ENCODE measurements around the gene MTFP1. TPM values are rescaled to one million over a fixed set of nuclear protein-coding genes. Genes with fewer than 3 reads are reported as not detected.

MTFP1 gene
- total RNA-seq, 4 donors from 2014 or later = 5.2 to 13.3 (median 8.7) TPM

DNA sequence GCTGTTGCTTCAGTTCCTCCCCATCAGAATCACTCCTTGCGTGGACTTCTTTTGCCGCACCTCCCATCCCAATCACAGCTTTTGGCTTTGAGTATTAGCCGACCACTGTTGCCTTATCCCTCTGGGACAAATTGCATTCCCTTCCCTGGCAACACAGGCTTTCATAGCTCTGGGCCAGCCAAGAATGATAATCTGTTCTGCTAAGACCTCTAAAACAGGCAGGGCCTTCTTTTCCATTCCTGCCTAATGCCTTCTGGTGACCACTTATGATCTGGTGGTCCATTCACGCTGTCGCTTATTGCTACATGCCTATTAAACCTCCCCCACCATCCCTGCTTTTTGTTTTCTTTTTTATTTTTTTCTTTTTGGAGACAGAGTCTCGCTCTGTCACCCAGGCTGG lies 19.2 kb upstream of the MTFP1 start:
- H3K4me3 ChIP-seq (ENCODE audit: low read depth, poor library complexity, severe bottlenecking) = no peak overlapping the region
- intact Hi-C loops (cut with DNase I; ENCODE audit: low total_unique reads) = no loop called here
- TF ChIP-seq CTCF (IDR thresholded peaks at IDR 0.05) (no peak), POLR2A (IDR thresholded peaks at IDR 0.05) (no peak)
- no peak for DNase-seq (ENCODE audit: low spot score in 2 of 2)
- WGBS, 2 donors = 87 to 94% methylated on average over 6 of the region's 6 CpGs

DNA sequence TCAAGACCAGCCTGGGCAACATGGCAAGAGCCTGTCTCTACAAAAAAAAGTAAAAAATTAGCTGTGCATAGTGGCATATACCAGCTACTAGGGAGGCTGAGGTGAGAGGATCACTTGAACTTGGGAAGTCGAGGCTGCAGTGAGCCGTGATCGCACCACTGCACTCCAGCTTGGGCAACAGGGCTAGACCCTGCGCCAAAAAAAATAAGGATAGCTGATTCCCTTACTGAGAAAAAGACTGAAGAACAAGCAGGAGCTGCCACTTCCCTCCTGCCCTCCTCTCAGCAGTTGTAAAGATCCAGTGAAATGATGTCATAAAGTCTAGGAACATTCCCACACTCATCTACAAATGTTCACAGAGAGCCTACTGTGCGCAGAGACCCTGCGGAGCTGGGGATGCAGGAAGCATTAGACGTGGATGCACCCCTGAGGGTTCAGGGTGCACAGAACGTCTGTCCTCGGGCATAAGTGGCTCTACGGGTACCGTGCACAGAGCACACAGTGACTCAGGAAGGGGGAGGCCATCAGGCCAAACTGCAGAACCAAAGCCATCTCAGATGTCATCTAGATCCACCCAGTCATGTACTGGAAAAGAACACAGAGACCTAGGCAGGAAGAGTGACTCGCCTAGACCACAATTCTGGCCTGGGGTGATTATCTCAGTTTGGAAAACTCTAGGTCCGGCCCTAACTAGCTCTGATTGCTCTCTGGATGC lies 17.0 kb upstream of the MTFP1 start:
- DNase-seq (ENCODE audit: low spot score in 2 of 2) = no peak
- no peak overlapping the region for H3K4me3 ChIP-seq (ENCODE audit: low read depth, poor library complexity, severe bottlenecking)
- WGBS, 2 donors = 74 to 78% methylated on average over 13 of the region's 13 CpGs
- intact Hi-C loops (cut with DNase I; ENCODE audit: low total_unique reads) = no loop called here
- TF ChIP-seq CTCF (IDR thresholded peaks at IDR 0.05) = no peak
- no peak for TF ChIP-seq POLR2A (IDR thresholded peaks at IDR 0.05)

DNA sequence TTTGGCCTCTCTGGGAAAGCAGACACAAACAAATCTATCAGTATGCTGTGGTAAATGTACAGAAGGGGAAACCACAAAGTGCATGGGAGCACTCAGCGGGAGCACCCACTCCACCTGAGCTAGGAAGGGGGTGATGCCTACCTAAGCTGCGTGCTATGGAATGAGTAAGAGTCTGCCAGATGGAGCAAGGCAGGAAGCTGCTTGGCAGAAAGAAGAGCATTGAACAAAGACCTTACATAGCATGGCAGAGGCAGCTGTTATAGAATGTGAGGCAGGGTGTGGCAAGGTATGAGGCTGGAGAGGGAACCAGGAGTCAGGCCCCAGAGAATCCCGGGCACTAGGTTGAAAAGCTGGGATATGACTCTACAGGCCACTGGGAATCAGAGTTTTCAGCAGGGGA lies 13.8 kb upstream of the MTFP1 start:
- DNase-seq (ENCODE audit: low spot score in 2 of 2) = no peak
- intact Hi-C loops (cut with DNase I; ENCODE audit: low total_unique reads) = no loop called here
- 62 to 67% methylated on average over 3 of the region's 3 CpGs for WGBS, 2 donors

DNA sequence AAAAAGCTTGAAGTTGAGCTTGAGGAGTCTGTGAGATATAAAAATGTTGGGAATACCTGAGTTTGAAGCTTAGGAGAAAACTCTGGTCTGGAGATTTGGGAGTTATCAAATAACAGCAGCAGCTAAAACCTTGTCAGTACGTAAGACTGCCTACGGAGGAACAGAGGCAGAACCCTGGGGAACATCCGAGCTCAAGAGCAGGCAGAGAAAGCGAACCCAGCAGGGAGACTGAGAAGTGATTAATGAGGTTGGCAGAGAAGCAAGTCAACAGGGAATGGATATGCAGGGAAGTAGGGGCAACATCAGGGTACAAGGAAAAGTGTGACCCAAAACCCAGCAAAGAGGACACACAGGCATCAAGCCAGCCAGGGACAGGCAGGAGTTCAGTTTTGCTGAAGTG lies 12.6 kb upstream of the MTFP1 start:
- TF ChIP-seq CTCF (IDR thresholded peaks at IDR 0.05) (no peak), POLR2A (IDR thresholded peaks at IDR 0.05) (no peak)
- 84 to 88% methylated on average over 4 of the region's 4 CpGs for WGBS, 2 donors
- intact Hi-C loops (cut with DNase I; ENCODE audit: low total_unique reads) = no loop called here
- no peak overlapping the region for H3K4me3 ChIP-seq (ENCODE audit: low read depth, poor library complexity, severe bottlenecking)
- DNase-seq (ENCODE audit: low spot score in 2 of 2) = no peak

More for the DNA sequence above, 13.8 kb upstream of the MTFP1 start:
- TF ChIP-seq CTCF (IDR thresholded peaks at IDR 0.05) (no peak), POLR2A (IDR thresholded peaks at IDR 0.05) (no peak)
- no peak overlapping the region for H3K4me3 ChIP-seq (ENCODE audit: low read depth, poor library complexity, severe bottlenecking)

DNA sequence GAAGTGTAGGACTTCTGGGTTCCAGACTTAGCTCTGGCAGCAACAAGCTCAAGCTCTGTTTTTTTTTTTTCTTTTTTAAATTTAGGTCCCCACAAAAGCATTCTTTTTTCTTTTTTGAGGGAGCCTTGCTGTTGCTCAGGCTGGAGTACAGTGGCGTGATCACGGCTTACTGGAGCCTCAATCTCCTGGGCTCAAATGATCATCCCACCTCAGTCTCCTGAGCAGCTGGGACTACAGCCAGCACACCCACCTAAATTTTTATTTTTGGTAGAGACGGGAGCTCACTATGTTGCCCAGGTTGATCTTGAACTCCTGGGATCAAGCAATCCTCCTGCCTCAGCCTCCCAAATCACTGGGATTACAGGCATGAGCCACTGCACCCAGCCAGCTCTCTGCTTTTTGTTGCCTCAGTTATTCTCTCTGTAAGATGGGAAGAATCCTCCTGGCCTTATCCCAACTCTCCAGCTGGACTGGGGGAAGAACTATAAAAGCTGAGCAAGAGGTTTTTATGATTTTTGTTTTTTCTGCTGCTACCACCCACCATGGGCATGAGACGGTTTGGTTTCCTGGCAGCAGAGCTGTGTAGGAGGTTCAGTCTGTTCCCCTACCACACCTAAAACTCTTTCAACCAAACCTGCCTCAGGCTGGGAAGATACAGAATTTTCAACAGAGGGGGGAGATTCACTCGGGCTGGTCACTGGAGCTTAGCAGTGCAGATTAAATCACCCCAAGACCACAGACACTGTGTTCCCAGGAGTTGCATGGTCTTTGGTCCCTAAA lies 11.6 kb upstream of the MTFP1 start:
- intact Hi-C loops (cut with DNase I; ENCODE audit: low total_unique reads) = no loop called here
- 69 to 72% methylated on average over 5 of the region's 5 CpGs for WGBS, 2 donors
- no peak for DNase-seq (ENCODE audit: low spot score in 2 of 2)
- TF ChIP-seq POLR2A (IDR thresholded peaks at IDR 0.05) (no peak), CTCF (IDR thresholded peaks at IDR 0.05) (no peak)
- no peak overlapping the region for H3K4me3 ChIP-seq (ENCODE audit: low read depth, poor library complexity, severe bottlenecking)

Data from lower leg skin (tissue), 4 donors.